GM21423 (cell line): Measurements from ENCODE around the gene HOXA2.

Experiments
- ATAC-seq: cut with Tn5 transposase; IDR thresholded peaks from one replicate; pipeline ENCODE4 v1.9.1; 2021; ENCODE audit warnings: mild to moderate bottlenecking, moderate library complexity; ENCODE audit not compliant: unreplicated experiment

The HOXA2 gene

GRCh38 chr7:27080844-27081436, 21.5 kb downstream of the HOXA2 start:
- no peak for ATAC-seq

GRCh38 chr7:27079234-27079975, 23.1 kb downstream of the HOXA2 start:
- ATAC-seq, result no peak

- ATAC-seq, result no peak
These were observed 23.8 kb downstream of the HOXA2 start for GRCh38 chr7:27078616-27079233.

GRCh38 chr7:27073076-27073475, 29.4 kb downstream of the HOXA2 start:
- no peak for ATAC-seq

- no peak for ATAC-seq
These were observed 30.7 kb downstream of the HOXA2 start for GRCh38 chr7:27071622-27072390.

GRCh38 chr7:27068259-27068658, 34.2 kb downstream of the HOXA2 start:
- ATAC-seq, result no peak

GRCh38 chr7:27066148-27066547, 36.3 kb downstream of the HOXA2 start:
- ATAC-seq, result no peak

GRCh38 chr7:27065709-27066108, 36.8 kb downstream of the HOXA2 start:
- ATAC-seq, result no peak

GRCh38 chr7:27064661-27065060, 37.8 kb downstream of the HOXA2 start:
- no peak for ATAC-seq

- no peak for ATAC-seq
These were observed 38.3 kb downstream of the HOXA2 start for GRCh38 chr7:27064159-27064558.

GRCh38 chr7:27062946-27063345, 39.5 kb downstream of the HOXA2 start:
- no peak for ATAC-seq

GRCh38 chr7:27053153-27053552, 49.3 kb downstream of the HOXA2 start:
- ATAC-seq, result no peak

- no peak for ATAC-seq
These were observed 51.0 kb downstream of the HOXA2 start for GRCh38 chr7:27051451-27051850.
